Measurements from ENCODE around the gene ELANE. TPM values are rescaled to one million over a fixed set of nuclear protein-coding genes. Genes with fewer than 3 reads are reported as not detected.

The ELANE gene
- total RNA-seq, 2 donors from 2014 or later, result 0.41 TPM; not detected in 1

- Histone ChIP-seq H3K4me1 (ENCODE audit: control insufficient read depth in 1 of 2, low read depth in 2 of 2) (peaks cover 28 to 38% of the 10 kb centered on the region in 2 donors), H3K36me3 (peaks cover 61% of the 10 kb centered on the region), H3K27me3 (replicated peaks; ENCODE audit: insufficient read depth) (no peaks in the 10 kb centered on the region), H3K27ac (no peak overlapping the region), H3K9me3 (no peaks in the 10 kb centered on the region), H3K4me3 (no peak overlapping the region)
- no peak for DNase-seq (ENCODE audit: low spot score)
- TF ChIP-seq CTCF (IDR thresholded peaks at IDR 0.05), result no peak
- no peak for ATAC-seq (ENCODE audit: insufficient number of reproducible peaks, low FRiP score, low read depth)
Measured at GRCh38 chr19:804419-805165, 47.5 kb upstream of the ELANE start.

GRCh38 chr19:805166-805551 is 46.9 kb upstream of the ELANE start:
- Histone ChIP-seq H3K4me1 (ENCODE audit: control insufficient read depth in 1 of 2, low read depth in 2 of 2) (peaks cover 23 to 32% of the 10 kb centered on the region in 2 donors), H3K27me3 (replicated peaks; ENCODE audit: insufficient read depth) (no peaks in the 10 kb centered on the region), H3K27ac (no peak overlapping the region), H3K9me3 (no peaks in the 10 kb centered on the region), H3K36me3 (peaks cover 66% of the 10 kb centered on the region), H3K4me3 (no peak overlapping the region)
- DNase-seq (ENCODE audit: low spot score) (no peak), ATAC-seq (ENCODE audit: insufficient number of reproducible peaks, low FRiP score, low read depth) (no peak)
- peak; percentile 29 for TF ChIP-seq CTCF (IDR thresholded peaks at IDR 0.05)

GRCh38 chr19:805600-806550 is 46.2 kb upstream of the ELANE start:
- no peak for TF ChIP-seq CTCF (IDR thresholded peaks at IDR 0.05)
- H3K4me1 ChIP-seq (ENCODE audit: control insufficient read depth in 1 of 2, low read depth in 2 of 2), result peaks cover 15 to 25% of the 10 kb centered on the region in 2 donors
- H3K36me3 ChIP-seq, result peaks cover 74% of the 10 kb centered on the region
- no peak for ATAC-seq (ENCODE audit: insufficient number of reproducible peaks, low FRiP score, low read depth)
- H3K27ac ChIP-seq, result no peak overlapping the region
- no peak for DNase-seq (ENCODE audit: low spot score)
- H3K27me3 ChIP-seq (replicated peaks; ENCODE audit: insufficient read depth), result no peaks in the 10 kb centered on the region
- no peaks in the 10 kb centered on the region for H3K9me3 ChIP-seq
- H3K4me3 ChIP-seq, result no peak overlapping the region

GRCh38 chr19:806815-807421 is 45.2 kb upstream of the ELANE start:
- H3K36me3 ChIP-seq, result peaks cover 84% of the 10 kb centered on the region
- no peaks in the 10 kb centered on the region for H3K9me3 ChIP-seq
- H3K4me3 ChIP-seq, result no peak overlapping the region
- no peak for TF ChIP-seq CTCF (IDR thresholded peaks at IDR 0.05)
- ATAC-seq (ENCODE audit: insufficient number of reproducible peaks, low FRiP score, low read depth), result no peak
- H3K4me1 ChIP-seq (ENCODE audit: control insufficient read depth in 1 of 2, low read depth in 2 of 2), result peaks cover 6 to 15% of the 10 kb centered on the region in 2 donors
- no peak overlapping the region for H3K27ac ChIP-seq
- DNase-seq (ENCODE audit: low spot score), result no peak
- H3K27me3 ChIP-seq (replicated peaks; ENCODE audit: insufficient read depth), result no peaks in the 10 kb centered on the region

Measured in thoracic aorta (tissue), 2 donors.